ENCODE results near the gene GCNT2.
"Not testable (repeated sequence)": the region's sequence is repeated elsewhere in the genome, so short reads cannot be mapped to it uniquely, and the experiment has no call there.

The GCNT2 gene

GRCh38 chr6:10547809-10548208 is 26.7 kb downstream of the GCNT2 start:
- DNase-seq (ENCODE audit: low read depth in 2 of 2): no peak

DNA sequence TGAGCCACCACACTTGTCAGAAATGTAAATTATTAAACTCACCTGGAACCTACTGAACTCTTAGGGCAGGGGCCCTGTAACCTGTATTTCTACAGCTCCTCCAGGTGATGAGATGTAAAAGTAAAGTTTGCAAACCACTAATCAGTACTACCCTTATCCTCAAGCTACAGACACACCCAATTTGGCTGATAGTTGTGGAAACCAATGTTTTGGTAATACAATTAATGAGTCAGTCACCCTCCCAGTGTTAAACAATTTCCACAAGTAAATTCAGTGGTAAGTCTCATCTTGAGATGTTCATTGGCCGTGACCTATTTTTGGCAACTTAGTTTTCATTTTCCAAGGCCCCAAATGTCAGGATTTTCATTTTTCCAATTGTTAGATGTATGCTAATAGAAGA is 29.6 kb downstream of the GCNT2 start:
- no peak for DNase-seq (ENCODE audit: low read depth in 2 of 2)

DNA sequence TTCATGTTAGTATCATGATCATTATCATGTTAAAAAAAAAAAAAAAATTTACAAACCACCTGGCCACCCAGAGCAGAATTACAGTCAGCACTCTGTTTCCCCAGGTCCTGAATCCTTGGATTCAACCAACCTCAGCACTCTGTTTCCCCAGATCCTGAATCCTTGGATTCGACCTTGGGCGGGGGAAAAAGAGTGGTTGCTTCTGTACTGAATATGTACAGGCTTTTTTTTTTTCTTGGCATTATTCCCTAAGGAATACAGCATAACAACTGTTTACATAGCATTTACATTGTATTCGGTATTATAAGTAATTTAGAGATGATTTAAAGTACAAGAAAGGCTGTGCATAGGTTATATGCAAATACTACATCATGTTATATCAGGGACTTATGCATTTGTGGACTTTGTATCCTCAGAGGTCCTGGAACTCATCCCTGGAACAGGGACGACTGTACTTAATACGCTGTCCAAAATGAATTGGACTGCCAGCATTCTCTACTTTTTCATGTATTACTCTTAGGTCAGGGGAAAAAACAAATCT is 31.2 kb downstream of the GCNT2 start:
- DNase-seq (ENCODE audit: low read depth in 2 of 2): no peak

DNA sequence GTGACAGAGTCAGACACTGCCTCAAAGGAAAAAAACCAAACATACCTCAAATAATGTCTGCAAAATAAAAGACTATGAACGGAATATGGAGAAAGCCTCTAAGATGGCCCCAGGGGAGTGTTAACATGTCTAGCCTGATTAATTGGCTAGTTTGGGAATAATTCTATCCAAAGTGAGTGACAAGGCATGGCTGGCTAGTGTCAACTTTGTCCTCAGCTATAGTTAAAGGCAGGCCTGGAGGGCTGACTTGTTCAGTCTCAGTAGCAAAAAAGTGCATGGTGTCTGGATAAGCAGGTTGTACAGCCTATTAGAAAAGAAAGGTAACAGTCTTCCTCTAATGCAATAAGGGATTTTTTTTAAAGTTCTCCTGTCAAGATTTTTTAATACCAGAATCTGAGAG is 32.7 kb downstream of the GCNT2 start:
- DNase-seq (ENCODE audit: low read depth in 2 of 2): no peak

DNA sequence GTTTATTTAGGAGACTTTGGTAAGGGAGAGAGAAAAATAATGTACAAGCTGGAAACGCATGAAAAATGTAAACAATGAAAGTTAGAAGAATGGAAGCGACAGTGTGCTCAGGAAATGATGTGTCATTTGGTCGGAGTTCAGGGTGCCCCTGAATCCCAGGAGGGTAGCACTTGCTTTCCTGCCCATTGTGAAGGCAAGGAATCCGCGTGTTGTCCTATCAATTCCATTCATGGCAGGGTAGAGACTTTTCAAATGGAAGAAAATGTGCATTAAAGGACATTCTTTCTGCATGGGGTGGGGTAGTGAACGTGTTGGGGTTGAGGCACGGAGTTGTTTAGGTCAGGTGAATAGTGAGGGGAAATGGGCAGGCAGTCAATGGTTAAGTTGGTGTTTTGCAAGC is 33.7 kb downstream of the GCNT2 start:
- DNase-seq (ENCODE audit: low read depth in 2 of 2): no peak

GRCh38 chr6:10555625-10556309 is 34.6 kb downstream of the GCNT2 start:
- no peak for DNase-seq (ENCODE audit: low read depth in 2 of 2)

DNA sequence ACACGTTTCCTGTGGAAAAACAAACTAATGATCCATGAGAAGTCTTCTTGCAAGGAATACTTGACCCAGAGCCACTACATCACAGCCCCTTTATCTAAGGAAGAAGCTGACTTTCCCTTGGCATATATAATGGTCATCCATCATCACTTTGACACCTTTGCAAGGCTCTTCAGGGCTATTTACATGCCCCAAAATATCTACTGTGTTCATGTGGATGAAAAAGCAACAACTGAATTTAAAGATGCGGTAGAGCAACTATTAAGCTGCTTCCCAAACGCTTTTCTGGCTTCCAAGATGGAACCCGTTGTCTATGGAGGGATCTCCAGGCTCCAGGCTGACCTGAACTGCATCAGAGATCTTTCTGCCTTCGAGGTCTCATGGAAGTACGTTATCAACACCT is 35.4 kb downstream of the GCNT2 start:
- no peak for DNase-seq (ENCODE audit: low read depth in 2 of 2)

GRCh38 chr6:10556992-10557391 is 35.8 kb downstream of the GCNT2 start:
- DNase-seq (ENCODE audit: low read depth in 2 of 2): no peak

DNA sequence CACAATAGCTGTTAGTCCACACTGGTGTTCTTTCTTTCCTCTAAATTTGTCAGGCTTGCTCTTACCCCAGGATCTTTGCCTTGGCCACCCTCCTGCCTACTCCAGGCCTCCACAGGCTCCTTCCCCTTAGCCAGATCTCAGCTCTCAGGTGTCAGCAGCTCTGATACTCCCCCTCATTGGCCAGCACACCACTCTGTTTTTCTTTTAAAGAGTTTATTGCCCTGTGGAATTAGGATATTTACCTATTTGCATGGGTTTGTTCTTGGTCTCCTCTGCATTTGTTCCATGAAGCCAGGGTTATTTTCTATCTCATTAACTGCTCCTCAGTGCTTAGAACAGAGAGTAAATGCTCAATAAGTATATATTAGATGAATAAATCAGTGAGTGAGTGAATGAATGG is 36.8 kb downstream of the GCNT2 start:
- no peak for DNase-seq (ENCODE audit: low read depth in 2 of 2)

GRCh38 chr6:10558565-10558964 is 37.4 kb downstream of the GCNT2 start:
- no peak for DNase-seq (ENCODE audit: low read depth in 2 of 2)

- DNase-seq (ENCODE audit: low read depth in 2 of 2): no peak
Observed at GRCh38 chr6:10559522-10560152, 38.5 kb downstream of the GCNT2 start.

DNA sequence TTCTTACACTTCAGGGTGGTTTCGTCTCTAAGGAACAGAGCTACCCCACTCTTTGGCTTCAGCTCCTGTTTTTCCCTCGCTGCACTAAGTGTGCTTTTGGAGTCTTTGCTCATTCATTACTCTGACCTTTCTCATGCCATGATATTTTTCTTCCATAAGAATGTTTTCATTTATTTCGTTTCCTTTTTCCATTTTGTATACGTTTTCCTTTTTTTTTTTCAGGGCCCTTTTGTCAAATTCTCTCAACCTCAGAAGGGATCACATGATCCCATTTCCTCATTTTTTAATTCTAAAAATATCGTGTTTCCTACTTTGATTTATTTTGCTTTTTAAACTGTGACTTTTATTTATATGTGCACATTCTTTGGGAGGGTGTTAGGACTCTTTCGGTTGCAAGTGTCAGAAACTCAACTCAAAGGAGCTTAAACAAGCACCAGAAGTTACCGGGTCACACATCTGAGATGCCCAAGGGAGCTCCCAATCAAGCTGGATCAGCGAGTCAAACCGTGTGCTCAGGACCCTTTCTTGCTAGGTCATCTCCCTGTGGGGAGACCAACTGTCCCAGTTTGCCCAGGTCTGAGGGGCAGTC is 40.6 kb downstream of the GCNT2 start:
- no peak for DNase-seq (ENCODE audit: low read depth in 2 of 2)

DNA sequence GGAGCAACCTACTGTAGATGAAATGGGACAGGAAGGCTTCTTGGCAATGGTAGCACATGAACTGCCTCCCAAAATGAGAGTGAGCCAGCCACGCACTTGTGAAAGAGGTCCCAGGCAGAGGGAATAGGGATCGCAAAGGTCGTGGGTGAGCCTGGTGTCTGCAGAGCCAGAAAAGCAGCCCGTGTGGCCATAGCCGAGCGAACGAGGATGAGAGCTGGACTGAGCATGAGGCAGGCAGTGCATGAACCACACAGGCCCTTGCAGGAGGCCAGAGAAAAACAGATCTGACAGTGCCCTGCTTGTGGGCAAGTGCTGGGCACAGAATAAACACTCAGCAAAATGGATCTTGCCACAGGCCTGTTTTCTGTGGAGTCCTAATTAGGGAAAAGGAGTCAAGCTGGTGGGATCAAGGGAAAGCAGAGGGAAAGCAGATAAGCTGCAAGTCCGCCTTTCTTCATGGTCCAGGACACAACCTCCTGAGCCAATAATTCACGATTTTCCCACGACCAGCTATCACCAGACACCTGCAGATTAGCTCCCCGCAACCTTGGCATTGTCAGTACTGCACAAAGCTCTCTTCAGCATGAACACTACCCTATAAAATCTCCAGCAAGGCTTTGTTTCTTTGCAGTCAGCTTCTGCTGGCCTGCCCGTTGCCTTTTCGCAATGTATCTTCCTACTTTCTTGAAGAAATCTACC is 44.0 kb downstream of the GCNT2 start:
- no peak for DNase-seq (ENCODE audit: low read depth in 2 of 2)

DNA sequence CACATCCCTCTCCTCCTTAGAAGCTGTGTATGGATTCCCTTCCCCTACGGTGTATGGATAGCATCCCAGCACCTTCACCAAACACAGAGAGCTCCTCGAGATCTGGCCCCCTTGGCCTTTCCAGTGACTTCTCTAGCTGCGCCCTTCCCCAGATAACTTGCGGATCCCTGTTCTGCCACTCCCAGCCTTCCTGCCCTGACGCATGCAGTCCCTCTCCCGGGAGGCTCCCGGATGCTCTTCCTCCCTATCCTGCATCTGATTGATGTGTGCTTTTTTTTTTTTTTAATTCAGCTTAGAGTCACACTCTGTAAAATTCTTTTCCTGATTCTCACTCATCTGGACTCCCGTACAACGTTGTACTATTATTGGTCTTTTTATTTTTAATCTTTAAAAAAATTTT is 44.8 kb downstream of the GCNT2 start:
- no peak for DNase-seq (ENCODE audit: low read depth in 2 of 2)

DNA sequence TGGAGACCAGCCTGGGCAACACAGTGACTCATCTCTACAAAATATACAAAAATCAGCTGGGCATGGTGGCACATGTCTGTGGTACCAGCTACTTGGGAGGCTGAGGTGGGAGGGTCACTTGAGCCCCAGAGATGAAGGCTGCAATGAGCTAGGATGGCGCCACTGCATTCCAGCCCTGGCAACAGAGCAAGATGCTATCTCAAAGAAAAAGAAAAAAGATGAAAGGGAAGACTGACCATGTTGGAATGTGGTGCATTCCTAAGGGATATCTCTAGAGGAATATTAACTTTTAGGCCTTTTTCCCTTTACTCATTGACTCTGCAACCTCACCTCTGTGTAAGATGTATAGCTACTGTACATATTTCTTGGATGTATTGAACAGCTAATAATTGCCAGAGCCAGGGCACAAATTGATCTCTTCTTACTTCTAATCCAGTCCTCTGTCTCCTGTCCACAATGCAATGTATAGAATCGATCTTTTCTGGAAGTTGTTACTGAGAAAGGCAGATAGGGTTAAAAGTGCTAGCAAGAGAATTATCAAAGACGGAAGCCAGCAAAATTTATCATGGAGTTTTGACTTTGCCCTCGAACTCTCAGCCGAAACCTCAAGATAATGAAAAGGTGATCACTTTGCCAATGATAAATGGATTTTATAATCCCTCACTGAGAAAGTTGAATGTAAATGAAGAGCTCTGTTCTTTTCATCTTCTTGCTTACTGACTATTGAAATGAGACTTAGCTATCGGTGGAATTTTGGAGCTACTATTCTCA is 46.3 kb downstream of the GCNT2 start:
- no peak for DNase-seq (ENCODE audit: low read depth in 2 of 2)

DNA sequence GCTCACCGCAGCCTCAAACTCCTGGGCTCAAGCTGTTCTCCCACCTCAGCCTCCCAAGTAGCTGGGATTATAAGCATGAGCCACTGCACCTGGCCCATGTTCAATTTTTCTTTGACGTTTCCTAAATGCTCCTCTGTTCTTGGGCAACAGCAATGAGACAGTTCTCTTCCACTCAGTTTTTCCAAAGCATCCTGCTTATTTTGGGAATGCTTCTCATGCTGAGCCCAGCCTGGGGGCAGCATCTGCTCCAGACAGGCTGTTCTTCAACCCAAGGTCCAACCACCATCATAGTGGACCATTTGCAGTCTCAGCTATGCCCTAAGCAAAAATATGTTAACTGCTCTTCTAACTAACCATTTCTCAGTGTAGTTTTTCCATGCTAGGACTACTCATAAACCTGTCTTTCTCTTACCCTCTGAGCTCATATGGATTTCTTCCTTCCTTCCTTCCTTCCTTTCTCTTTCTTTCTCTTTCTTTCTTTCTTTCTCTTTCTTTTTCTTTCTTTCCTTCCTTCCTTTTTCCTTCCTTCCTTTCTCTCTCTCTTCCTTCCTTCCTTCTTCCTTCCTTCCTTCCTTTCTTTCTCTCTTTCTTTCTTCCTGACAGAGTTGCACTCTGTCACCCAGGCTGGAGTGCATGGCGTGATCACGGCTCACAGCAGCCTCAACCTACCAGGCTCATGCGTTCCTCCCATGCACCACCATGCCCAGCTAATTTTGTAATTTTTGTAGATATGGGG is 48.4 kb downstream of the GCNT2 start:
- no peak for DNase-seq (ENCODE audit: low read depth in 2 of 2)

DNA sequence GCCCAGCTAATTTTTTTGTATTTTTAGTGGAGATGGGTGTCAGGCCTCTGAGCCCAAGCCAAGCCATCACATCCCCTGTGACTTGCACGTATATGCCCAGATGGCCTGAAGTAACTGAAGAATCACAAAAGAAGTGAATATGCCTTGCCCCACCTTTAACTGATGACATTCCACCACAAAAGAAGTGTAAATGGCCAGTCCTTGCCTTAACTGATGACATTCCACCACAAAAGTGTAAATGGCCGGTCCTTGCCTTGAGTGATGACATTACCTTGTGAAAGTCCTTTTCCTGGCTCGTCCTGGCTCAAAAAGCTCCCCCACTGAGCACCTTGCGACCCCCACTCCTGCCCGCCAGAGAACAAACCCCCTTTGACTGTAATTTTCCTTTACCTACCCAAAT is 54.4 kb downstream of the GCNT2 start:
- not testable (repeated sequence) for DNase-seq (ENCODE audit: low read depth in 2 of 2)

GRCh38 chr6:10576226-10576625 is 55.1 kb downstream of the GCNT2 start:
- DNase-seq (ENCODE audit: low read depth in 2 of 2): no peak

DNA sequence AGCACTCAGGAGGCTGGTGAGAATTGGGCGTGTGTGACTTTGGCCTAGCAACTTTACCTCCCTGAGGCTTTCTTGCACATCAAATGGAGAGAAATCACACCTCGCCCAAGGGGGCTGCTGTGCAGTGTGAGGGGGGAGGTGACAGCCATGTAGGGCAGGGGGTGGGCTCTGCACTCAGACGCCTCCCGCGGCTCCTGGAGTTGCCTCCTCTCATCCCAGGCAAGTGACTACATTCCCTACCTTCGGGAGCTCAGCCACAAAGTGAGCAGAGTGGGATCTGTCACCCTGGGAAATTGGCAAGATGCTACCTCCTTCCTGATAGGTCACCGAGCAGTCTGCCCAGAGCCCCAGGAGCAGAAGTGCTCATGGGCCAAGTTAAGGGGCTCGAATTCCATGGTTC is 56.0 kb downstream of the GCNT2 start:
- DNase-seq (ENCODE audit: low read depth in 2 of 2): no peak

- DNase-seq (ENCODE audit: low read depth in 2 of 2): no peak
Observed at GRCh38 chr6:10578723-10579122, 57.6 kb downstream of the GCNT2 start.

GRCh38 chr6:10579803-10580202 is 58.7 kb downstream of the GCNT2 start:
- DNase-seq (ENCODE audit: low read depth in 2 of 2): no peak

Measured in stimulated activated CD8-positive, alpha-beta memory T cell treated with anti-CD3 and anti-CD28 coated beads, Interleukin-7, amount 100 ng/mL, for 4 hours (primary cell).